ENCODE data around the gene PAX8.

Gene PAX8

DNA sequence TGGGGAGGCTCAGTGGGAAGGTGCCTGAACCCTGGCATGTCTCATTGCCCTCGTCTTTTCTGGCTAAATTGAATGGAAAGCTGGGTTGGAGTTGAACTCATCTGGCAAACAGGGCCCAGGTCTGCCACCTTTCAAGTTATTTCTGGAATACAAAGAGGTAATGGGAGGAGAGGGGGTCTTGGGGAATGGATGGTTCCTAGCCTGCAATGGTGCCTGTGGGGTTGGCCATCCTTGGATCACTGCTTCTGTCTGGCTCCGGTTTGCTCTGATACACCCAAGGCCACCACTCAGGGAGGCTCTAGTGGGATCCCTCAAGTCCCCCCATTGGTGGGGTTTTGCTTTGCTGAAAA, 59.7 kb downstream of the PAX8 start:
- DNase-seq = no peak

DNA sequence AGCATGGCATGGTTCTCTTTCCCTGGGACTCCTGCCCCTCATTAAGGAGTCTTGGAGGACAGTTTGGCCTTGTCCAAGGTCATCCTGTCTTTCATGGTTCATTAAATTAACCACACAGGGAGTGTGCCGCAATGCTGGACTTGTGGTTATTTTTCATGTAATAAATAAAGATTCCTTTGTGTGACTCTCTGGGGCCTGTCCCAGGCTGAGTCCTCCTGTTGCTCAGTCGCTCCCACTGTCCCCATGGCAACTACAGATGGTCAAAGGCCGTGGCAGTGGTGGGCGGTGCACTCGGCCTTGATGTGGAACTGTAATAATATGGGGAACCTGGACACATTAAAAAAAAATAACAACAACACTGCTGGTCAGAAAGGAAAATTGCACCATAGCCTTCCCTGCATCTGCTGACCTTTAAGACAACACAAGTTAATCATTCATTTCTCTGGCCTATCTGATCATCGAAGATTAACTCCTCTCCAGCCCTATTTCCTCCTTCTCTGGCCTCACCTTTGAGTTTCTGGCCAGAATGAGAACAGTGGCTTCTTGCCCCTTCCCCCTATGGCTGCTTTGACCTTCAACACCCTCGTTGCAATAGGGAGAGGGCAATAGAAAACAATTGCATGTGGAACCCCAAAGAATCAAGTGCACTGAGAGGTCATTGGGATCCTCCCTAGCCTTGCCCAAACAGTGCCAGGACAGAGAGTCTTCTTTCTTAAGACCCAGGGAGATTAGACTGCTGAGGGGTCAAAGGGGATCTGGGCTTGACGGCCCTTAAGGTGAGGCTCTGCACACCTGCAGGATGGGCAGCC, 60.2 kb downstream of the PAX8 start:
- no peak for DNase-seq

GRCh38 chr2:113217455-113218282, 61.1 kb downstream of the PAX8 start:
- no peak for DNase-seq

GRCh38 chr2:113216891-113217454, 61.7 kb downstream of the PAX8 start:
- no peak for DNase-seq

DNA sequence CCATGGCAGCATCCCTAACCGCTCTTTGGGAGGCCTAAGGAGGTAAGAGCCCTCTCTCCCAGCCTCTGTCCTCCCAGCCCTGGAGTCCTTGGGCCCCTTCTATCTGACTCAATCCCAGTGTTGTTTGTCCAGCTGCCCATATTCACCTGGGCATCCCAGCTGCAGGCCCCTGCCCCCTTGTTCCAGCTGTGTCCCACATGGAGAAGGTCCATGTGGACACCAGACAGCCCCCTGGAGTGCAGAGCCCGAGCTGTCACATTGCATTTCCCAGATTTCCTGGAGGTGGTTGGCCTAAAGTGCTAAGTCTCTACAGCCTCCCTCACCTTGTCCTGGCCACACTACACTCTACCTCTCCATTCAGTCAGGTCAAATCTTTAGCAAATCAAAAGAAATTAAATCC, 62.4 kb downstream of the PAX8 start:
- DNase-seq = no peak

DNA sequence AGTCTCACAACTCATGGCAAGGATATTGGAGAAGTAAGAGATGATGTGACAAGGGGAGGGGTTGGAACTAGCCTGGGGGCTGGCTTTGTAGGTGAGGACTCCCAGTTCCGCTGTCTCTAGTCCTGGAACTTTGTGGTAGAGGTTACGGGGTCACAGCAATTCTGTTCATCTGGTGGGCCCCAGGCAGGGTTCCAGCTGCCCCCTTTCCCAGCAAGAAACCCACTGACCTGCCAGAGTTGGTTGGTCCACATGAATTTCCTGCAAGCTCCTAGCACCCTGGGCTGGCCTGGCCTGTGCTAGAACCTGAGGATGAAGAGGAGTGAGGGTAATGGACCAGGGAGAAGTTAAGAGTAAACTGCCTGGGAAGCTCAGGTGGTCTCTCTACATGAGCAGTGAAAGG, 63.7 kb downstream of the PAX8 start:
- DNase-seq = no peak

GRCh38 chr2:113214141-113214540, 64.6 kb downstream of the PAX8 start:
- no peak for DNase-seq

- no peak for DNase-seq
Observed at GRCh38 chr2:113213061-113213930, 65.4 kb downstream of the PAX8 start.

GRCh38 chr2:113212245-113213060, 66.3 kb downstream of the PAX8 start:
- no peak for DNase-seq

GRCh38 chr2:113211226-113212105, 67.3 kb downstream of the PAX8 start:
- DNase-seq = no peak

DNA sequence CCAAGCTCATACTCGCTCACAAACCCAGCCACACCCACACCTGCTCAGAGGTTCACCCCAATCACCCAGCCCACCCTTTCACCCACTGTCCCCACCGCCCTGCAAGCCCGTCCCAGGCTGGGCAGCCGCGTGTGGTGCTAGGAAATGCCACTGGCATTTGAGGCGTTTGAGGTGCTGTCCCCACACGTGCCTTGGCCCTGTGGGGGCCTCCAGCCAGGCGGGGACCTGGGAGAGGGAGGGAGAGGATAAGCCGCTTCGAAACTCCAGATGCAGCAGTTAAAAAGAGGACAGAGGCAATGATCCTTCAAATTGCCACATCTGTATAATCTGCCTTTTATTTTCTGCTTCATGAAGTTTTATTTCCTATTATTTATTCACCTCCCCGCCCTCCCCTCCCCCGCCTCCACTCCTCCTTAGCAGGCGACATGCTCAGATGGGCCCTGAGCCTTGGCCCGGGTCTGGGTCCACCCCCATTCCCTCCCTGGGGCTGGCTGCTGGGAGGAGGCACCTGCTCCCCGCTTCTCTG, 69.0 kb downstream of the PAX8 start:
- DNase-seq = no peak

DNA sequence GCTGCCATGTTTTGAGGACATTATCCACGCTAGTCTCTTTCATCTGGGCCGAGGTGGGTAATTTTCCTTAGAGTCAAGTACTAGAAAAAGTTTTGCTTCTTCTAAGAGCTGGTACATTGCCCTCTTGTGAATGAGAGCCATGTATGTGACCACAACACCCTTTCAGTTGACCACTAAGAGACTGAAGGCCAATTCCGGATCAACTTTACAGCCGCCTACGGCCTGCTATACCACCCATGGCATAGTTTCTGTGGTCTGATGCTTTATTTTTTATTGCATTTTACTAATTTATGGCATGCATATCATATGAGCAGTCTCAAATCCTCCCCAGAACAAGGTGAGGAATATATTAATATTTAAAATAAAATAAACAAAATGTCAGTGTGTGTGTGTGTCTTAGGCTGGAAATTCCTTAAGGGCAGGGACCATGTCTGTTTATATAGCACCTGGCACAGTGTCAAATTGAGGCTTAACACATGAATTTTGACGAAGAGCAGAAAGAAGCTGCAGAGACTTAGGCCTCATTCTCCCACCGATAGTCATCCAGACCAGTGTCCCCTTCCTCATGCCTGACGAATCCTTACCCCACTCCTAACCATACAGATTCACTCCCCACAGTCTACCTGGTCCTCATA, 69.6 kb downstream of the PAX8 start:
- no peak for DNase-seq

GRCh38 chr2:113208396-113208795, 70.3 kb downstream of the PAX8 start:
- DNase-seq = no peak

DNA sequence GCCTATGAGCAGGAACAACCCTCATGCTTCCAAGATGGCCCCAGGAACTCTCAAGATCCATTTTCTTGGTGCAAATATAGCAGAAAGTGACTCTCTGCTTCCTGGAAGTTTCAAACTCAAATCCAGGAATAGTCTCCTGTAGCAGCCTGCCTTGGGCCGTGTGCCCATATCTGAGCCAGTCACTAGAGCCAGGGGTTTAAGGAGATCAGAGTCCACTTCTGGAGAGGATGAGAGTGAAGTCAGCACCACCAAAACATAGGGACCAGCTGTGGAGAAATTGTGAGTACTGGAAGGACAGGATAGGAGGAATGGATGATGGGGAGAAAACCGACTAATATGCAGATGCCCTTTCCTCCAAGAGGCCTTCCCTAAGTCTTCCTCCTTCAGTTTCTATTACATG, 71.7 kb downstream of the PAX8 start:
- no peak for DNase-seq

- DNase-seq = no peak
Observed at GRCh38 chr2:113206251-113206650, 72.5 kb downstream of the PAX8 start.

DNA sequence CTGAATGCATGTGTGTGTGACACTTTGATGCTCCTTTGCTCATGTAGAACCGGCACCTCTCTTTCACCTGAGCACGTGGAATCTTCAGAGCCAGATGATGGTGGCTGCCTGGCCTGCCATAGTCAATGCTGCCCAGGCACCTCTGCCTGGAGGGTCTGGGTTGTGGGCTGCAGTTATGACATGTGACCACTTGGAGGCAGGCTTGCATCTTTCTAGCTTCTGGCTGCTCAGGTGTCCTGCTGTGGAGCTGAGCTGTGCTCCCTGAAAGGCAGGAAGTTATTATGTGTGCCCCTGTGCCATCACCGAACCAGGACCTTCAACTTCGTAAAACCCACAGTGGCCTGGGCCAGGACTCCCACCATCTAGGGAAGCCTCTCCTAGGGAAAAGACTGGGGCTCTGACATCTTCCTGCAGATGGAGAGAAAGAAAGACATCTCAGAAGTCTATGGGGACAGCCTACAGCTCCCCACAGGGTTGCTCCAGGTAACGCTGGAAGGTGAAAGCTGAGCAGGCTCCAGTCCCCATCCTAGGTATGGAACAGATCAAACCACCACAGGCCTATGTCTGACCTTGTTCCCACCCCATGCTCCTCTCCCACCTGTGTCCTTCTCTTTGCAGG, 74.7 kb downstream of the PAX8 start:
- peak; percentile 55 for DNase-seq

GRCh38 chr2:113203217-113203530, 75.5 kb downstream of the PAX8 start:
- DNase-seq = no peak

DNA sequence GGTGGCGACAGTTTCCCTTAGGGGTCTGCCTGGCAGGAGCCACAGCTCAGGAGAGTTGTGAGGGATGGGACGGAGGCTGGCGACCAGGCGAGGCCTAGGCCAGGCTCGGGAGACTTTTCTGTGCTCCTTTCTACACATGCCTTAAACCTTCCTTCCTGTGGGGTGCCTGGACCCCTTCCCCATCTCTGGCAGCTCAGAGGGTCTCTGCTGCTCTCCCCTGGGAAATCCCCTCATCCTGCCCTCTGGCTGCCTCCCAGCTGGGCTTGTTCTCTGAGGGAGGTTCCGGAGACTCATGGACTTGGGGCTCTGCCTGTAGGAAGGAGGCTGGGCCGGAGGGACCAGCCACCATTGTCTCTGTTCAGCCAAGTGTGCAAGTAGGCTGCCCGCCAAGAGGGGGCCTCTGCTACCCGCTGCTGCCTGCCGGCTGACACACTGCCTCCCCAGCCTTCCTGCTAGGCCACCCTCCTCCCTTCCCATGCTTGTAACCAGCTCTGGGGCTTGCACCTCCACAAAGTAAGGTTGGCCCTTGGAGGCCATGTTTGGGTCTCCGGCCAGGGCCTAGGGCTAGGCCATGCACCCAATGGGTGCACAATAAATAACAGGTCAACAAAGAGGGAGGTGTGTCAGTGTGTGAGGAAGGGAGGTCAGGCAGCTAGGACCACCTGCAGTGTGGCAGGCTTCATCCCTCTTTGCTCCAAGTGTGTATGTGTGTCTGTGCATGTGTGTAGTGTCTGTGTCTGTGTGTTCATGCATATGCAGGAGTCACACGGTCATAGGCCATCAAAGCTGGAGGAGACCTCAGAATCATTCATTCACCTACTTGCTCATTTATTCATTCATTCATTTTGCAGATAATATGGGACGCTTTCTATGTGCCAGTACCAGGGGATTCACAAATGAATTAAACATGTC, 76.2 kb downstream of the PAX8 start:
- no peak for DNase-seq
